NCI-H1930 (cell line): Measurements from ENCODE around the gene TRPC4AP.

Experiments
- DNase-seq, 2 experiments: peaks; one replicate each; lab custom pipeline; 2025; lab: John Stamatoyannopoulos, UW

The TRPC4AP gene

DNA sequence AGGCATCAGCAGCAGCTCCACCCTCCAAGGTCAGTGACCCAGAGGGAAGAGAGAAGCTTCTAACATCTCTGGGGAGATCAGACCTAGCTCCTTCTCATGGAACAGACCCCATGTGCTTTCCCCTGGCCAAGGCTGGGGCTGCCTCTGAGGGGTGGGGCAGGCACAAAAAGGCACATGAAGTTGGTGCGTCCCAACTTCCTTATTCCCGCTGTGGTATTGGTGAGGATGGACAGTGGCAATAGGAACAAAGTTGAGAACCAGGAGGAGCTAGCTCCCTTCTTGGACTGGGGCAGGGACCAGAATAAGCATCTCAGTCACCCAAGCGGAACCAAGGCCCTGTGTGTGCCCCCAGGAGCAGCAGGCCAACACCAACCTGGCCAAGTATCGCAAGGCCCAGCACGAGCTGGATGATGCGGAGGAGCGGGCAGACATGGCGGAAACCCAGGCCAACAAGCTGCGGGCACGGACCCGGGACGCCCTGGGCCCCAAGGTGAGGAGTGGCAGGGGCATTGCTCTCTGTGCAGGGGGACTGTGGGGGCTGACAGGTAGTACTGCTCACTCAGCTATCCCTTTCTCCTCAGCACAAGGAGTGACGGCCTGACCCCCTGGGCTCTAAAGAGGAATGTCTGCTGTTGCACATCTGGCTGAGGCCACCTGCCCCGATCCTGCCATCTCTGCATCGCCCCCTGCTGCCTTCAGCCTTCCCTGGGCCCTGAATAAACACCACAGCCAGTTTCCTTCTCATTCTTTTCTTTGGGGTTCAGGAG, 90.8 kb downstream of the TRPC4AP start:
- DNase-seq = no peak

DNA sequence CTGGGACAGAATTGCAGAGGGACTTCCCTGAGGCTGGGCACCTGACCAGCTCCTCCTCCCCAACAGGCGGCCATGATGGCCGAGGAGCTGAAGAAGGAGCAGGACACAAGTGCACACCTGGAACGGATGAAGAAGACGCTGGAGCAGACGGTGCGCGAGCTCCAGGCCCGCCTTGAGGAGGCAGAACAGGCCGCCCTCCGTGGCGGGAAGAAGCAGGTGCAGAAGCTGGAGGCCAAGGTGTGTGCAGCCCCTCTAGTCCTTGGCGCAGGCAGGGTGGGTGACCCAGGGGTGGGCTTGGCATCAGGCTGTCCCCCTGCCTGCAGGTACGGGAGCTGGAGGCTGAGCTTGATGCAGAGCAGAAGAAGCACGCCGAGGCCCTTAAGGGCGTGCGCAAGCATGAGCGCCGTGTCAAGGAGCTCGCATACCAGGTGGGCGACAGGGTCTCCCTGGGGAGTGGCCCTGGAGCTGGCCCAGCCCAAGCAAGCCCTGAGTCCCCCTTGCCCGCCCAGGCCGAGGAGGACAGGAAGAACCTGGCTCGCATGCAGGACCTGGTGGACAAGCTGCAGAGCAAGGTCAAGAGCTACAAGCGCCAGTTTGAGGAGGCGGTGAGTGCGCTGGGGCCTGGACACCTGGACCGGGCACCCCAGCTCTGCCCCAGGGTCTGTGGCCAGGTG, 91.5 kb downstream of the TRPC4AP start:
- no peak for DNase-seq

DNA sequence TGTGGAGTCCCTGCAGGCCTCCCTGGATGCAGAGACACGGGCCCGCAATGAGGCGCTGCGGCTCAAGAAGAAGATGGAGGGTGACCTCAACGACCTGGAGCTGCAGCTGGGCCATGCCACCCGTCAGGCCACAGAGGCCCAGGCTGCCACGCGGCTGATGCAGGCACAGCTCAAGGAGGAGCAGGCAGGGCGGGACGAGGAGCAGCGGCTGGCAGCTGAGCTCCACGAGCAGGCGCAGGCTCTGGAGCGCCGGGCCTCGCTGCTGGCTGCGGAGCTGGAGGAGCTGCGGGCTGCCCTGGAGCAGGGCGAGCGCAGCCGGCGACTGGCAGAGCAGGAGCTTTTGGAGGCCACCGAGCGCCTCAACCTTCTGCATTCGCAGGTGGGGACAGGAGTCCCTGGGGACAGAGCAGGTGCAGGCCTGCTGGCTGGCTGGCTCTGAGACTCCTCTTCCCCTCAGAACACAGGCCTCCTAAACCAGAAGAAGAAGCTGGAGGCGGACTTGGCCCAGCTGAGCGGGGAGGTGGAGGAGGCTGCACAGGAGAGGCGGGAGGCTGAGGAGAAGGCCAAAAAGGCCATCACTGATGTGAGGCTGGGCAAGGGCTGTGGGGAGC, 92.2 kb downstream of the TRPC4AP start:
- no peak for DNase-seq

DNA sequence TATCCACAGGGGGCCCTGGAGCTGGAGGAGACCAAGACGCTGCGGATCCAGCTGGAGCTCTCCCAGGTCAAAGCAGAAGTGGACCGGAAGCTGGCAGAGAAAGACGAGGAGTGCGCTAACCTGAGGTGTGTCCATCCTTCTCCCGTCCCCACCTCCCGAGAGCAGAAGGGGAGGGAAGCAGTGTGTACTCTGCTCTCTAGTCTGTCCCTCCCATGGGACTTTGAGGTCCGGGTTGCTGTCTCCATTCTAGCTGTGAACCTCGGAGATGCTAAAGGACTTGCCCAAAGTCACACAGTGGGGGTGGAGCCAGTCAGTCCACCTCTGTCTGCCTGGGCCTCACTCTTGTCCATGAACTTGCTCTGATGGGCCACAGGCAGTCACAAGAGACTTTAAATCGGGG, 92.8 kb downstream of the TRPC4AP start:
- no peak for DNase-seq

DNA sequence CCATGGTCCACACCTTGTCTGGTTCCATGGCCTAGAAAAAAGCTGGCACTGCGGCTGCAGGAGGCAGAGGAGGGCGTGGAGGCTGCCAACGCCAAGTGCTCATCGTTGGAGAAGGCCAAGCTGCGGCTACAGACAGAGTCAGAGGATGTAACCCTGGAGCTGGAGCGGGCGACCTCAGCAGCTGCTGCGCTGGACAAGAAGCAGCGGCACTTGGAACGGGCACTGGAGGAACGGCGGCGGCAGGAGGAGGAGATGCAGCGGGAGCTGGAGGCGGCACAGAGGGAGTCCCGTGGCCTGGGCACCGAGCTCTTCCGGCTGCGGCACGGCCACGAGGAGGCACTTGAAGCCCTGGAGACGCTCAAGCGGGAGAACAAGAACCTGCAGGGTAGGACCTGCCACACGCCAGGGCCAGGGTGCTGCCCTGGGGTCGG, 93.6 kb downstream of the TRPC4AP start:
- DNase-seq = no peak

DNA sequence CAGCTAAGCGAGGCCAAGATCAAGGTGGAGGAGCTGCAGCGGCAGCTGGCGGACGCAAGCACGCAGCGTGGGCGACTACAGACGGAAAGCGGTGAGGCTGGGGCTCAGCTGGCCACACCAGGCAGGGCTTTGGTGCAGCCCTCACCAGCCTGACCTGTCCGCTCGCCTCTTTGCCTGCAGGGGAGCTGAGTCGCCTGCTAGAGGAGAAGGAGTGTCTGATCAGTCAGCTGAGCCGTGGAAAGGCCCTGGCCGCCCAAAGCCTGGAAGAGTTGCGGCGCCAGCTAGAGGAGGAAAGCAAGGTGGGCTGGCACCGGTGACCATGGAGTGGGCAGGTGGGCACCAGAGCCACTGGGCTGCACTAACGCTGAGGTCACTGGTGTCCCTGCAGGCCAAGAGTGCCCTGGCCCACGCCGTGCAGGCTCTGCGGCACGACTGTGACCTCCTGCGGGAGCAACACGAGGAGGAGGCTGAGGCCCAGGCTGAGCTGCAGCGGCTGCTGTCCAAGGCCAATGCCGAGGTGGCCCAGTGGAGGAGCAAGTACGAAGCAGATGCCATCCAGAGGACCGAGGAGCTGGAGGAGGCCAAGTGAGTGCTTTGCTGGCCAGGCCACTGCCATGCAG, 94.2 kb downstream of the TRPC4AP start:
- no peak for DNase-seq

DNA sequence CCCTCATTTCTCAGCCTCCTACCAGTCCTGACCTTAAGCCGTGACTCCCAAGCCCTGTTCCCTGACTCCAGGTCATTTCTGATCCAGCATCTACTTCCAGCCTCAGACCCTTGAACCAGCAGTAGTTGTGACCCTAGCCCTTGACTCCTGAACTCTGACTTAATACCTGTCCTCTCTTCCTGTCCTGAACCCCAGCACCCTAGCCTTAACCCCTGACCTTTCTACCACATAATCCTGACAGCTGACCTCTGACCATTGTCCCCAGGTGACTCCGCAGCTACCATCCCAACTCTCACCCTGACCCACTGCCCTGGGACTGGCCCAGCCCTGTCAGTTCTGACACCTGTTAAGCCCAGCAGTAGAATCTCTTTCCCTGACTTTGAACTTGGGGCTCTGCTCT, 94.8 kb downstream of the TRPC4AP start:
- DNase-seq = no peak

DNA sequence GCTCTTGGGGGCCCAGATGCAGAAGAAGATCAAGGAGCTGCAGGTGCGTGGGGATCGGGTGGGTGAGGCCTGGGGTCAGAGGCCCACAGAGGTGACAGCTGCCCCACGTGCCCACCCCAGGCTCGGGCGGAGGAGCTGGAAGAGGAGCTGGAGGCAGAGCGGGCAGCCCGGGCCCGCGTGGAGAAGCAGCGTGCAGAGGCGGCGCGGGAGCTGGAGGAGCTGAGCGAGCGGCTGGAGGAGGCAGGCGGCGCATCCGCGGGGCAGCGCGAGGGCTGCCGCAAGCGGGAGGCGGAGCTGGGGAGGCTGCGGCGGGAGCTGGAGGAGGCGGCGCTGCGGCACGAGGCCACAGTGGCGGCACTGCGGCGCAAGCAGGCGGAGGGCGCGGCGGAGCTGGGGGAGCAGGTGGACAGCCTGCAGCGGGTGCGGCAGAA, 95.5 kb downstream of the TRPC4AP start:
- no peak for DNase-seq

DNA sequence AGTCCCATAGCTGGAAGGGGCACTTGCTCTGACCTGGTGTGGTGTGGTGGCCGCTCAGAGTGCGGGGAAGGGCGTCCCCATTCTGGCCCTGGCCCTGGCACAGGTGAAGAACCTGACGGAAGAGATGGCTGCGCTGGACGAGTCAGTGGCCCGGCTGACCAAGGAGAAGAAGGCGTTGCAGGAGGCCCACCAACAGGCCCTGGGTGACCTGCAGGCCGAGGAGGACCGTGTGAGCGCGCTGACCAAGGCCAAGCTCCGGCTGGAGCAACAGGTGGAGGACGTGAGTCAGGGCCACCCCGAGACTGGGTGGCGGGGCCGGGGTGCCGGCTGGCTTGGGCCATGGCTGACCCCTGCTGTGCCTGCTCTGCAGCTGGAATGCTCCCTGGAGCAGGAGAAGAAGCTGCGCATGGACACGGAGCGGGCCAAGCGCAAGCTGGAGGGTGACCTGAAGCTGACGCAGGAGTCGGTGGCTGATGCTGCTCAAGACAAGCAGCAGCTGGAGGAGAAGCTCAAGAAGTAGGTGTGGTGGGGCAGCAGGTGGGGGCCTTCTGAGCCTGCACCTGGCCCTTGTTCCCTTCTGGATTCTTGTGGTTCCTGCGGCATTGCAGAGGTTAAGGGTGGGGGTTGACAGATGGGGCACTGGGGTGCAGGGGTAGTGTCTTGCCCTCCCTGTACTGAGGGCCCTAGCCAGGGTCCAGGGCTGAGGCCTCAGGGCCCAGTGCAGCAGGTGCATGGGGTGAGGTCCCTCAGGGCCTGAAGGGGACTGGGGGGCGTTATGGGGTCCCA, 96.2 kb downstream of the TRPC4AP start:
- no peak for DNase-seq

DNA sequence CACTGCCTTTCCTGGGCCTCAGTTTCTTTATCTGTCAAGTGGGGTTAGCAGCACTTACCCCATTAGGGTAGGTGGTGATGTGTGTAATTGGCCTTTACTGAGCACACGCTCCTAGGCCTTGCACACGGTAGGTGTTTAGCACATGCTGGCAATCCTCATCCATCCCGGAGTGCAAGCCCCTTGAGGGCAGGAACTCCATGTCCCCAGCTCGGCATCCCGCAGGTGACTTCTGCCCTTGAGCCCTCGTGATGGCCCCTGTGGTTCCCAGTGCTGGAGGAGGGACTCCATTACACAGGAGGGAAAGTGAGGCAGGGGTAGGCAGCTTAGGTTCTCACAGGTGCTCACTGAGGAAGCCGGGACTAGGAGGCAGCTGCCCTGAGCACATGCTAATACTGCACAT, 96.9 kb downstream of the TRPC4AP start:
- DNase-seq = no peak

DNA sequence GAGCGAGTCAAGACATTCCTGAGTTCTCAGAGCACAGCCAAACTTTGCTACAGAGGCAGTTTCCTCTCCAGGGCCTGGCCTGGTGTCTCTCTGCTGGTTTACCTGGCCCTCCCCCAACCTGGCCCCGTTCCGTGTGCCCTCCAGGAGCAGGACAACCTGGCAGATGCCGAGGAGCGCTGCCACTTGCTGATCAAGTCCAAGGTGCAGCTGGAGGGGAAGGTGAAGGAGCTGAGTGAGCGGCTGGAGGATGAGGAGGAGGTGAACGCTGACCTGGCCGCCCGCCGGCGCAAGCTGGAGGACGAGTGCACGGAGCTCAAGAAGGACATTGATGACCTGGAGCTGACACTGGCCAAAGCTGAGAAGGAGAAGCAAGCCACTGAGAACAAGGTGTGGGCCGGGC, 97.4 kb downstream of the TRPC4AP start:
- no peak for DNase-seq

DNA sequence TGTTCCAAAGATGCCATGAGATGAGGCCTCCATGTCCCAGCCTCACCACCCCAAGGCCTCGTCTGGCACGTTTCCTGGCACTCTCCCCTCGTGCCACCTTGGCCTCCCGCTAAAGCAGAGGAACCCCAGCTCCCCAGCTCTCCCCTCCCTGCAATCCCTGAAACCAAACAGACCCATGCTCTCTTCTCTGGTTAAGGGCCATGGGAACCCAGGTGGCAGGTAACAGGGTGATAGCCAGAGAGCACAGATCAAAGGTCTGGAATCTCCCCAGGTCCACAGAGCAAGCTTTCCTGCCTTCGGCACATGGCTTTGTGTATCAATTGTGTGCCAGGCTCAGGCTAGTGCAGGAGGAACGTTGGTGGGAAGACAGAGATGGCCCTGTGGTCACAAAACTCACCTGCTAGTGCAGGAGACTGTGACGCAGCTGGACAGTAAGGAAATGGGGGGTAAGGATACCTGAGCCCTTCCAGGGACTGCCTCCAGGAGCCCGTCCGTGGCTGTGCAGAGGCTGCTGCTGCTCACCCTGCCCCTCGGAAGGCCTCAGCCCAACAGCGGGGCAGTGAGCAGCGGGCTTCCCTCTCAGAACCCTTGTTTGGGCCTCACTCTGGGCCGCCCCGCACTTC, 98.0 kb downstream of the TRPC4AP start:
- DNase-seq = no peak

DNA sequence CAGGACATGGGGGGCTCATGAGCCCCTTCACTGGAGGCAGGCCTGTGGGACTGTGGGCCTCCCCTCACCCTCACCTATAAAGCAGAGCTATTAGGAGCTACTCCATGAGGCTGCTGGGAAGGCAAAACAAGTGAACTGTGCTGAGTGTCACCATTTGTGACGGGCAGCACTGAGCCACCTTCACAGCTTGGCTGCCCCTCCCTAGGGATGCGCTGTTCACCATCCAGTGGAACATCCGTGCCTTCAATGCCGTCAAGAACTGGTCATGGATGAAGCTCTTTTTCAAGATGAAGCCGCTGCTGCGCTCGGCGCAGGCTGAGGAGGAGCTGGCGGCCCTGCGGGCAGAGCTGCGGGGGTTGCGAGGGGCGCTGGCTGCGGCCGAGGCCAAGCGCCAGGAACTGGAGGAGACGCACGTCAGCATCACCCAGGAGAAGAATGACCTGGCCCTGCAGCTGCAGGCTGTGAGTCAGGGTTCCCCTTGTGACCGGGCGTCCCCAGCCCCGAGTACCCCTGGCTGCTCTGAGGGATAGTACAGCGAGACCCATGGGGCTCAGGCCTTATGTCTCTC, 98.6 kb downstream of the TRPC4AP start:
- DNase-seq = no peak

DNA sequence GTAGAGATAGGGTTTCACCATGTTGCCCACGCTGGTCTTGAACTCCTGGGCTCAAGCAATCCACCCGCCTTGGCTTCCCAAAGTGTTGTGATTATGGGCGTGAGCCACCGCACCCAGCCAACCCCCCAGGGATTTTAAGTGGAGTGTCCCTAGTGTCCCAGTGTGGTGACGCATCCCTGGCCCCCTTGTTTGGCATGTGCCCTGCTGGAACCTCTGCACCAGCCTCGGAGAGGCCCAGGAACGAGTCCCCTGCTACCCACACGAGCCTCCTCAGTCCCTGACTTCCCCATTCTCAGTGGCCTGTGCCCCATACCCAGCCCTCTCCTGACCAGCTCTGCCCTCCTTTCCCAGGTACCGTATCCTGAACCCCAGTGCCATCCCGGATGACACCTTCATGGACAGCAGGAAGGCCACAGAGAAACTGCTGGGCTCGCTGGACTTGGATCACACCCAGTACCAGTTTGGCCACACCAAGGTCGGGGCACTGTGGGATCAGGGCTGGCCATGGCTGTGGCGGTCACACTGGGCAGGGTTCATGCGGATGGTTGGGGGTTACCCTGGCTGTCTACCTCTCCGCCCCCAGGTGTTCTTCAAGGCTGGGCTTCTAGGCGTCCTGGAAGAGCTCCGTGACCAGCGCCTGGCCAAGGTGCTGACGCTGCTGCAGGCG, 99.7 kb downstream of the TRPC4AP start:
- no peak for DNase-seq

DNA sequence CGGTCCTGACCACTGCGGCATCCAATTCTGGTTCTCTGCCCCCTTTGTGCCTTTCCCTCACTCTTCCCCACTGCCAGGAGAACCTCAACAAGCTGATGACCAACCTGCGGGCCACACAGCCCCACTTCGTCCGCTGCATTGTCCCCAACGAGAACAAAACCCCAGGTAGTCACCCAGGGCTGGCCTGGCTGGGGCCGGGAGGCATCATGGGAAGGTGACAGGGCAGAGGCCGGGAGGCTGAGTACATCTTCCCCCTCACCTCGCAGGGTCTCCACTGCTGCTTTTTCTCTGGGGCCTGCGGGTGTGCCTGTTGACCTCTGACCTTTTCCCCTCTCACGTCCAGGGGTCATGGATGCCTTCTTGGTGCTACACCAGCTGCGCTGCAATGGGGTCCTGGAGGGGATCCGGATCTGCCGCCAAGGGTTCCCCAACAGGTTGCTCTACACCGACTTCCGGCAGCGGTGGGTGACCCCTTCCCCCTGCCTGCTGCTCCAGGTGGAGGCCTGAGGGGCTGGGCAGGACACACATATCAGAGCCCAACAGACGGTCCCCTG, 101.9 kb downstream of the TRPC4AP start:
- DNase-seq = no peak

DNA sequence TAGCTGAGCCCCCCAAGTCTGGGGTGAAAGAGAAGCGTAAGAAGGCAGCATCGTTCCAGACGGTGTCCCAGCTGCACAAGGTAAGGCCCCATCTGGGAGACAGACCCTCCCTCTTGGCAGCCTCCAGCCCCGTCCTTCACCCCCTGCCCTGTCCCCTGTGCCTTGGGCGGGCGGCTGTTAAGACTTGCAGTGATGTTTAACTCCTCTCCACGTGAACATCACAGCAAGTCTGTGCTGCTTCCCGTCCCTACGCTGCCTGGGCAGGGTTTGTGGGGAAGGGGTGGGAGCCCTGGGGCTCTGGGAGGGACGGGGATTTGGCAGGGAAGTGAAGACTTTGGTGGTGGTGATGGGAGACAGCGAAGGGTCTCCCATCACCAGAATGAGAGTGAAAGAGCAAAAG, 102.4 kb downstream of the TRPC4AP start:
- no peak for DNase-seq

DNA sequence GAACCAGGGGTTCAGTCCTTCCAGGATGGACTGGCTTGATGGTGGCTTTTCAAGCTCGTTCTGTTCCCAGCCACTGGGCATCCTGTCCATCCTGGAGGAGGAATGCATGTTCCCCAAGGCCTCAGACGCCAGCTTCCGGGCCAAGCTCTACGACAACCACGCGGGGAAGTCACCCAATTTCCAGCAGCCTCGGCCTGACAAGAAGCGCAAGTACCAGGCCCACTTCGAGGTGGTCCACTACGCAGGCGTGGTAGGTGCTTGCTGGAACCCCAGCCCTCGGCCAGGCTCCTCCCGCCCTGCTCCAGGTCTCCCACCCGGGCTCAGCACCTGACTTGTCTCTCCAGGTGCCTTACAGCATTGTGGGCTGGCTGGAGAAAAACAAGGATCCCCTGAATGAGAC, 102.9 kb downstream of the TRPC4AP start:
- no peak for DNase-seq

DNA sequence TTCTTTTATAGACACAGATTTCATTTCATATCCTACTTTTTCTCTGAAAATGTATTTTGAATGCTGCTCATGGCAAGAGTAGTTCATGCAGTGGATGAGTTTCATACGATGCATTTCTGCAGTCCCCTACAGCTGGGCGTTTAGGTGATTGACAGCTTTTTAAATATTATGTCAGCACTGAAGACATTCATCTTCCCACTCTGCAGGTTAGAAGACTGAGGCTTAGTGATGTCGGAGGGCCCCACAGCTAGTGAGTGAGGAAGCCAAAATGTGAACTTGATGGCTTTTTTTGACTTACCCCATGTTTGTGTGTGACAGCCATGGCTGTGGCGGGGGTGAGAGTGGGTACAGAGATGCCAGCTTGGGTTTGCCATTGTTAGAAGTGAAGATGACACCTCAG, 103.5 kb downstream of the TRPC4AP start:
- DNase-seq = no peak

DNA sequence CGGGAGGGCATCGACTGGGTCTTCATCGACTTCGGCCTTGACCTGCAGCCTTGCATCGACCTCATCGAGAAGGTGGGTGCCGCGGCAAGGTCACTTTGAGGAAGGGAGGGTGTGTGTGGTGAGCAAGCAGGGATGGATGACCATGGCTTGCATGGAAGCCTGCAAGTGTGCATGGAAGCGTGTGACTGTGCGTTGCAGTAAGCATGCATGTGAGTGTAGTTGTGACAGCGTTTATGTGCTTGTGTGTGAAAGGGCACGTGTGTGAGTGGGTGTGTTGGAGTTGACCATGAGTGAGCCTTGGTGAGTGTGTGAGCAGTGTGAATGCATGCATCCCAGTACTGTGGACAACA, 104.4 kb downstream of the TRPC4AP start:
- DNase-seq = no peak
